GM12865 (cell line): Measurements from ENCODE around the gene EOMES.
A peak's percentile ranks its signal among the peaks of the same experiment; 100 is the strongest.
"Not testable (repeated sequence)": the region's sequence is repeated elsewhere in the genome, so short reads cannot be mapped to it uniquely, and the experiment has no call there.

Source experiments
- DNase-seq: peaks from one replicate; pipeline ENCODE4 v3.0.0; 2010; ENCODE audit warnings: low read depth
- H3K4me3 ChIP-seq: 2 replicates; pipeline ENCODE4 v1.5.1; 2011; ENCODE audit warnings: mild to moderate bottlenecking, low read depth, low read length, control low read depth
- CTCF ChIP-seq: IDR thresholded peaks from 2 replicates; pipeline ENCODE4 v1.5.1; 2011; ENCODE audit warnings: low read length, control low read depth, low read depth, inconsistent platforms; ENCODE audit not compliant: insufficient read depth; ENCODE audit errors: missing control alignments

Gene EOMES

GRCh38 chr3:27721717-27722564 lies at the start of gene EOMES:
TSS of gene EOMES (minus strand) at chr3:27722323. CDS start at chr3:27722294, 29 bp downstream.
- peak; percentile 33 for TF ChIP-seq CTCF
- peak within 1 kb of the TSS; percentile 42 for H3K4me3 ChIP-seq
- peak; percentile 71 for DNase-seq

DNA sequence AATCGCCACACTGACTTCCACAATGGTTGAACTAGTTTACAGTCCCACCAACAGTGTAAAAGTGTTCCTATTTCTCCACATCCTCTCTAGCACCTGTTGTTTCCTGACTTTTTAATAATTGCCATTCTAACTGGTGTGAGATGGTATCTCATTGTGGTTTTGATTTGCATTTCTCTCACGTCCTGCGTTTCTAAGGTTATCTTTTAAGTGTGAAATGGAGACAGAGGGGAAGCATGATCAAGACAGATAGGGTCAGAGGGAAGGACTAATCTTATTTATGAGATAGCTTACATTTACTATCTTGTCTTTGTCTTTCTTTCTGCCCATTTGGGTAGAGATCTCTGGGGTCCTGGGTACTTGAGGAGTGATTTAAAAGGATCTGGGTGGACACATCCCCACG lies 48.3 kb upstream of the EOMES start:
- not testable (repeated sequence) for DNase-seq, H3K4me3 ChIP-seq

GRCh38 chr3:27767000-27767399 lies 44.9 kb upstream of the EOMES start:
- no peak overlapping the region for H3K4me3 ChIP-seq
- TF ChIP-seq CTCF, result no peak
- DNase-seq, result no peak

DNA sequence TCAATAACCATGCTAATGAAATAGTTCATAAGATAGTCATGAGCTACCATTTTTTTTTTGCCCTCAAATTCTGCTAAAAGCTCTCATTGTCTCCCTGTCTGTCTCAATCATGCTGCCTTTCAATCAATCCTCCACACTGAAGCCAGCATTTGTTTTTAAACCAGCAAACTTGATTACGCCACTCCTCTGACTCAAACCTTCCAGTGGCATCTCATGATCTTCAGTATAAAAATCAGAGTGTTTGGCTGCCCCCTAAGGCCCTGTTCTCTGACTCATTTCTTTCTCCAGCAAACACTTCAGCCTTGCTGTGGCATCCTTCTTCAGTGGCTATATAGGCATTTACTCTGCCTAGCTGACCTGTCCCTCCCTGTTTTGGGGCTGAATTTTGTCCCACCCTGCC lies 36.0 kb upstream of the EOMES start:
- no peak overlapping the region for H3K4me3 ChIP-seq
- DNase-seq, result no peak
- no peak for TF ChIP-seq CTCF

- no peak for DNase-seq
- TF ChIP-seq CTCF, result no peak
Observed at GRCh38 chr3:27756877-27757276, 34.8 kb upstream of the EOMES start.

DNA sequence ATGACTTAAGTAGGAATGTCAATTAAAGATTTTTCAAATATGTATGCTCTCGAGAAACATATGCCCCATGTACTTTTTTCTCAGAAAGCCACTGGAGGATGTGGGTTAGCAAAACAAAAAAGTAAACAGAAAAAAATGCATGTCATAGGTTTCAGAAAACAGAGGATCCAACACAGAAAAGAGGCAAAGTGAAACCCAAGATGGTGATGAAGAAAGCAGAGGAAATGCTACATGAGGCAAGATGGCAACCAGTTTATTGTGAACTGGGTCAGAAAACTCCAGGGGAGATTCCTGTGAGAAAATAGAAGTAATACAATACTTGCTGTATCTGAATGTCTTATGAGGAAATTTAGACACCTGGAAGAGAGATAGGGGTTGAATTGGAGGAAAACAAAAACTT lies 30.8 kb upstream of the EOMES start:
- peak; percentile 38 for DNase-seq
- no peak for TF ChIP-seq CTCF
- no peak overlapping the region for H3K4me3 ChIP-seq

More at GRCh38 chr3:27756877-27757276, 34.8 kb upstream of the EOMES start:
- H3K4me3 ChIP-seq, result no peak overlapping the region

- no peak for DNase-seq
- no peak for TF ChIP-seq CTCF
- no peak overlapping the region for H3K4me3 ChIP-seq
Observed at GRCh38 chr3:27749643-27750042, 27.5 kb upstream of the EOMES start.
